Endothelial cell of umbilical vein (primary cell): ENCODE measurements around the gene PIP5K1C. TPM values are rescaled to one million over a fixed set of nuclear protein-coding genes. Genes with fewer than 3 reads are reported as not detected.

Experiments used
- BruUV-seq: library from RNA; stranded (reverse); fragments of 400-500 nt; replicated peaks from 2 replicates; lab custom pipeline; 2021; lab: Mats Ljungman, UMichigan
- CTCF ChIA-PET: fragments of 300-600, 350-600 bp; sonication (Branson Sonifier 250); formaldehyde crosslinking; loops from one replicate; lab custom pipeline; 2021; ENCODE audit warnings: antibody characterized with exemption, inconsistent platforms; lab: Charles Lee
- POLR2A ChIA-PET: fragments of 300-600, 350-600 bp; sonication (Branson Sonifier 250); formaldehyde crosslinking; loops from one replicate; lab custom pipeline; 2021; ENCODE audit warnings: antibody characterized with exemption, inconsistent platforms; lab: Charles Lee
- DNase-seq: peaks from one replicate; pipeline ENCODE4 v3.0.0-alpha.2; 2011; ENCODE audit warnings: low read depth, low spot score
- FAIRE-seq: peaks from 2 replicates; lab custom pipeline; 2011; peaks lifted over from hg19 to GRCh38; lab: Jason Lieb, UNC
- H2AFZ ChIP-seq: 2 replicates; pipeline ENCODE4 v1.6.0; 2012; ENCODE audit warnings: low read depth, low read length, control low read depth, inconsistent platforms
- H3K27ac ChIP-seq: 2 replicates; pipeline ENCODE4 v1.5.1; 2011; ENCODE audit warnings: low read depth, mild to moderate bottlenecking, control low read depth, low read length, moderate library complexity; ENCODE audit not compliant: insufficient read depth
- H3K27me3 ChIP-seq, 2 experiments: 2 replicates each; pipeline versions ENCODE4 v1.6.0 to v1.6.1; 2011; ENCODE audit warnings: low read length in 2 of 2, mixed read lengths in 1 of 2; ENCODE audit not compliant: control insufficient read depth in 2 of 2, insufficient read depth in 2 of 2
- H3K36me3 ChIP-seq, 2 experiments: 2 replicates in 1 of 2; 3 replicates in 1 of 2; pipeline ENCODE4 v1.5.1; 2011; ENCODE audit warnings: low read length in 2 of 2, mild to moderate bottlenecking in 1 of 2, moderate library complexity in 1 of 2; ENCODE audit not compliant: control insufficient read depth in 2 of 2, insufficient read depth in 2 of 2; ENCODE audit errors: extremely low read depth in 1 of 2
- H3K4me1 ChIP-seq: 3 replicates; pipeline ENCODE4 v1.5.1; 2011; ENCODE audit warnings: mild to moderate bottlenecking, low read length; ENCODE audit not compliant: control insufficient read depth, insufficient read depth; ENCODE audit errors: extremely low read depth
- H3K4me2 ChIP-seq: 2 replicates; pipeline ENCODE4 v1.6.1; 2011; ENCODE audit warnings: low read length, control low read depth, mixed read lengths; ENCODE audit not compliant: insufficient read depth
- H3K4me3 ChIP-seq, 3 experiments: fragments of 200-600 bp in 1 of 3; sonication (generic), shearing (Covaris generic) in 1 of 3; replicated peaks in 1 of 3; 2 replicates each; pipeline ENCODE4 v1.5.1; 2011 to 2016; ENCODE audit warnings: control low read depth in 3 of 3, low read length in 3 of 3, mild to moderate bottlenecking in 2 of 3, inconsistent platforms in 1 of 3, low read depth in 1 of 3, moderate library complexity in 1 of 3; ENCODE audit not compliant: insufficient read depth in 1 of 3
- H3K79me2 ChIP-seq: 2 replicates; pipeline ENCODE4 v1.6.0; 2012; ENCODE audit warnings: low read length, inconsistent platforms; ENCODE audit not compliant: control insufficient read depth, insufficient read depth
- H3K9ac ChIP-seq: replicated peaks from 2 replicates; pipeline ENCODE3; 2011; ENCODE audit warnings: low read length, control low read depth; ENCODE audit not compliant: insufficient read depth; ENCODE audit errors: extremely low read depth
- H3K9me1 ChIP-seq: replicated peaks from 3 replicates; pipeline ENCODE4 v1.6.0; 2011; ENCODE audit warnings: mild to moderate bottlenecking, low read length; ENCODE audit not compliant: control insufficient read depth, insufficient read depth; ENCODE audit errors: extremely low read depth
- H3K9me3 ChIP-seq: replicated peaks from 2 replicates; pipeline ENCODE4 v1.5.1; 2012; ENCODE audit warnings: low read length, inconsistent platforms; ENCODE audit not compliant: control insufficient read depth, insufficient read depth
- H4K20me1 ChIP-seq: replicated peaks from 2 replicates; pipeline ENCODE3; 2011; ENCODE audit warnings: mild to moderate bottlenecking, low read length; ENCODE audit not compliant: control insufficient read depth, insufficient read depth; ENCODE audit errors: extremely low read depth
- CTCF ChIP-seq, 2 donors: IDR thresholded peaks; 1 replicate in 1 of 2; 2 replicates in 1 of 2; pipeline ENCODE4 v1.5.1; 2011; ENCODE audit warnings: low read length in 2 of 2, mild to moderate bottlenecking in 2 of 2, moderate library complexity in 2 of 2, control low read depth in 1 of 2, inconsistent platforms in 1 of 2, low read depth in 1 of 2; ENCODE audit not compliant: insufficient read depth in 1 of 2; ENCODE audit errors: extremely low read depth in 1 of 2
- EZH2 ChIP-seq: IDR thresholded peaks from 2 replicates; pipeline ENCODE4 v1.6.1; 2012; ENCODE audit warnings: borderline replicate concordance, low read depth, mild to moderate bottlenecking, moderate library complexity, low read length, inconsistent platforms; ENCODE audit not compliant: severe bottlenecking
- FOS ChIP-seq: IDR thresholded peaks from 2 replicates; pipeline ENCODE4 v1.6.1; 2011; ENCODE audit warnings: mild to moderate bottlenecking, low read length, moderate library complexity, borderline replicate concordance; ENCODE audit not compliant: insufficient read depth
- GATA2 ChIP-seq: IDR thresholded peaks from 2 replicates; pipeline ENCODE4 v1.7.0; 2011; ENCODE audit warnings: low read depth, mild to moderate bottlenecking, moderate library complexity, mixed read lengths, low read length; ENCODE audit not compliant: insufficient read length, insufficient read depth
- JUN ChIP-seq: IDR thresholded peaks from 2 replicates; pipeline ENCODE4 v1.6.1; 2011; ENCODE audit warnings: borderline replicate concordance, low read depth; ENCODE audit not compliant: insufficient read length, insufficient read depth
- MAX ChIP-seq: IDR thresholded peaks from 2 replicates; pipeline ENCODE4 v1.6.1; 2011; ENCODE audit not compliant: insufficient read depth, insufficient read length
- MYC ChIP-seq: IDR thresholded peaks from one replicate; pipeline ENCODE4 v1.6.1; 2011; ENCODE audit warnings: mild to moderate bottlenecking, low read depth, low read length
- POLR2A ChIP-seq: IDR thresholded peaks from 2 replicates; pipeline ENCODE4 v1.6.1; 2012; ENCODE audit warnings: low read depth, mild to moderate bottlenecking, control low read depth, low read length
- POLR2AphosphoS5 ChIP-seq: IDR thresholded peaks from 2 replicates; pipeline ENCODE4 v1.6.1; 2012; ENCODE audit warnings: low read depth, mild to moderate bottlenecking, control low read depth, low read length, moderate library complexity; ENCODE audit not compliant: insufficient read depth
- dilution Hi-C: fragments of 300-500 bp; cut with MboI; formaldehyde crosslinking; loops from one replicate; pipeline ENCODE4 v1.15.0; 2019; ENCODE audit warnings: low sequenced_read_pairs; ENCODE audit not compliant: extremely low pct_ligation_motif_present
- intact Hi-C: fragments of 100-400 bp; cut with micrococcal nuclease; formaldehyde crosslinking; loops from one replicate; pipeline ENCODE4 v1.10.0; 2022
- polyA plus RNA-seq, 4 experiments: library from polyadenylated mRNA; depleted of rRNA in 3 of 4; stranded (reverse) in 3 of 4; unstranded in 1 of 4; fragments of >200 nt; gene quantifications; 2 replicates each; pipeline versions ENCODE4 v1.2.1 to v1.2.3, GENCODE V29; 2011 to 2012; ENCODE audit warnings: missing spikeins in 1 of 4
- total RNA-seq: library from RNA; stranded (reverse); gene quantifications from 2 replicates; pipeline ENCODE4 v1.2.3, GENCODE V29; 2021

The PIP5K1C gene
- total and polyA plus RNA-seq, 2 donors (not counting 3 experiments of a cell fraction or from before 2014, with no cell fraction given), result 31.6 to 79.5 TPM

DNA sequence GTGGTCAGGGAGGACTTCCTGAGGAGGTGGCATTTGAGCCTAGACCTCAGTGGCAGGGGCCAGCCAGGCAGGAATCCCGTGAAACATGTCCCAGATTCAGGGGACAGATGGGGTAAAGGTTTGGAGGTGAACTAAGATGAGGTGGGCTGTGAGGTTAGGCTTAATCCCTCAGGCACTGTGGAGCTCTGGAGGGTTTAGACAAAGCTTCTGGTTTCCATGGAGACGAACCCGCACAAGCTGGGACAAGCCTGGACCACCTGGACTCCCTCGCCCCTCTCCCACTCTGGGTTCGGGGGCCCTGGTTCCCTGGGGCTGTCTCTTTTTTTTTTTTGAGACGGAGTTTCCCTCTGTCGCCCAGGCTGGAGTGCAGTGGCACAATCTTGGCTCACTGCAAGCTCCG lies 23.6 kb upstream of the PIP5K1C start:
- TF ChIP-seq GATA2, result no peak
- TF ChIP-seq EZH2, result no peak
- no peak for TF ChIP-seq POLR2AphosphoS5
- no peak for TF ChIP-seq JUN
- no peak for TF ChIP-seq MAX
- no peak for TF ChIP-seq FOS
- no peak for TF ChIP-seq MYC
- no peak for TF ChIP-seq POLR2A
- TF ChIP-seq CTCF (IDR thresholded peaks at IDR 0.05; ENCODE audit: extremely low read depth in 1 of 2, insufficient read depth in 1 of 2, low read depth in 1 of 2, low read length in 2 of 2), result no peak
- Histone ChIP-seq H3K4me3 (no peak overlapping the region), H3K36me3 (no peaks in the 10 kb centered on the region), H3K4me1 (no peaks in the 10 kb centered on the region), H3K9me3 (no peaks in the 10 kb centered on the region), H3K79me2 (no peaks in the 10 kb centered on the region), H3K27me3 (peaks cover 20 to 27% of the 10 kb centered on the region in 2 experiments), H2AFZ (no peak overlapping the region), H3K9me1 (no peaks in the 10 kb centered on the region), H3K9ac (no peak overlapping the region), H3K27ac (no peak overlapping the region), H3K4me2 (no peak overlapping the region), H4K20me1 (no peaks in the 10 kb centered on the region)
- BruUV-seq, result no TSS peak
- dilution Hi-C loops (no loop called here), intact Hi-C loops (no loop called here)
- FAIRE-seq (no peak), DNase-seq (no peak)
- ChIA-PET POLR2A (no interaction called here), CTCF (interaction anchor here (1.2 kb wide), 1 partner anchor 98 kb away, joined by 3 read pairs; no protein-coding TSS in a partner anchor)
